SK-N-SH treated with all-trans-retinoic acid at 6 μM for 48 hours (cell line): ENCODE measurements around the gene AMZ1.

Experiments used
- ATAC-seq: fragments of 200-7000 bp; cut with Tn5 transposase; 3 replicates; pipeline ENCODE4 v1.9.1; 2020; ENCODE audit warnings: mild to moderate bottlenecking, moderate library complexity
- ARNTL ChIP-seq: fragments of 450-650 bp; formaldehyde crosslinking; IDR thresholded peaks from 2 replicates; pipeline ENCODE4 v1.5.0; 2020; ENCODE audit warnings: low read depth, mild to moderate bottlenecking, moderate library complexity, borderline replicate concordance
- BACH2 ChIP-seq: fragments of 250-450 bp; sonication (Bioruptor Pico); IDR thresholded peaks from 2 replicates; pipeline ENCODE4 v1.9.0; 2021; ENCODE audit warnings: mild to moderate bottlenecking, borderline replicate concordance
- CSDC2 ChIP-seq: fragments of 250-450 bp; sonication (Bioruptor Pico); IDR thresholded peaks from 2 replicates; pipeline ENCODE4 v1.5.0; 2020; ENCODE audit warnings: mild to moderate bottlenecking, moderate library complexity
- CSRNP3 ChIP-seq: fragments of 250-450 bp; sonication (Bioruptor Pico); IDR thresholded peaks from 2 replicates; pipeline ENCODE4 v1.5.1; 2021; ENCODE audit warnings: mild to moderate bottlenecking, moderate library complexity
- ESRRG ChIP-seq: fragments of 250-450 bp; sonication (Bioruptor Pico); IDR thresholded peaks from 2 replicates; pipeline ENCODE4 v1.6.1; 2021; ENCODE audit warnings: mild to moderate bottlenecking
- GLIS3 ChIP-seq: fragments of 250-450 bp; sonication (Bioruptor Pico); IDR thresholded peaks from 2 replicates; pipeline ENCODE4 v1.5.0; 2020; ENCODE audit warnings: mild to moderate bottlenecking, moderate library complexity
- ISL1 ChIP-seq: fragments of 250-450 bp; sonication (Bioruptor Pico); IDR thresholded peaks from 2 replicates; pipeline ENCODE4 v2.1.2; 2022; ENCODE audit warnings: mild to moderate bottlenecking, moderate library complexity
- OSR1 ChIP-seq: fragments of 250-450 bp; sonication (Bioruptor Pico); IDR thresholded peaks from 2 replicates; pipeline ENCODE4 v1.8.0; 2022; ENCODE audit warnings: moderate library complexity, mild to moderate bottlenecking, inconsistent platforms
- PATZ1 ChIP-seq: fragments of 250-450 bp; sonication (Bioruptor Pico); IDR thresholded peaks from 2 replicates; pipeline ENCODE4 v1.8.0; 2020; ENCODE audit warnings: mild to moderate bottlenecking, moderate library complexity, borderline replicate concordance
- POU6F1 ChIP-seq: fragments of 250-450 bp; sonication (Bioruptor Pico); IDR thresholded peaks from 2 replicates; pipeline ENCODE4 v1.8.0; 2021; ENCODE audit warnings: low read depth, mild to moderate bottlenecking, moderate library complexity, borderline replicate concordance
- PPARA ChIP-seq: fragments of 250-450 bp; sonication (Bioruptor Pico); IDR thresholded peaks from 2 replicates; pipeline ENCODE4 v1.5.0; 2020; ENCODE audit warnings: mild to moderate bottlenecking, borderline replicate concordance
- RARB ChIP-seq: fragments of 250-450 bp; sonication (Bioruptor Pico); IDR thresholded peaks from 2 replicates; pipeline ENCODE4 v1.8.0; 2021; ENCODE audit warnings: mild to moderate bottlenecking, moderate library complexity
- SNAI2 ChIP-seq: fragments of 250-450 bp; sonication (Bioruptor Pico); IDR thresholded peaks from 2 replicates; pipeline ENCODE4 v1.5.0; 2020; ENCODE audit warnings: mild to moderate bottlenecking, moderate library complexity
- TCF4 ChIP-seq: fragments of 250-450 bp; sonication (Bioruptor Pico); IDR thresholded peaks from 2 replicates; pipeline ENCODE4 v1.8.0; 2021; ENCODE audit warnings: mild to moderate bottlenecking, moderate library complexity, borderline replicate concordance
- TSHZ2 ChIP-seq: fragments of 250-450 bp; sonication (Bioruptor Pico); IDR thresholded peaks from 2 replicates; pipeline ENCODE4 v1.5.0; 2020; ENCODE audit warnings: mild to moderate bottlenecking, moderate library complexity
- ZC3H10 ChIP-seq: fragments of 250-450 bp; sonication (Bioruptor Pico); IDR thresholded peaks from 2 replicates; pipeline ENCODE4 v1.5.1; 2021; ENCODE audit warnings: mild to moderate bottlenecking, moderate library complexity
- ZFP3 ChIP-seq: fragments of 250-450 bp; sonication (Bioruptor Pico); IDR thresholded peaks from 2 replicates; pipeline ENCODE4 v1.5.0; 2020; ENCODE audit warnings: mild to moderate bottlenecking, moderate library complexity
- ZFP30 ChIP-seq: fragments of 450-650 bp; formaldehyde crosslinking; IDR thresholded peaks from 2 replicates; pipeline ENCODE4 v1.5.0; 2022; ENCODE audit warnings: mild to moderate bottlenecking, moderate library complexity
- ZNF565 ChIP-seq: fragments of 450-650 bp; formaldehyde crosslinking; conservative IDR thresholded peaks from 2 replicates; pipeline ENCODE4 v1.5.0; 2020; ENCODE audit warnings: low read depth, mild to moderate bottlenecking, moderate library complexity
- ZNF70 ChIP-seq: fragments of 450-650 bp; formaldehyde crosslinking; IDR thresholded peaks from 2 replicates; pipeline ENCODE4 v1.5.0; 2020; ENCODE audit warnings: mild to moderate bottlenecking, moderate library complexity
- ZNF8 ChIP-seq: fragments of 450-650 bp; formaldehyde crosslinking; IDR thresholded peaks from 2 replicates; pipeline ENCODE4 v1.5.0; 2020; ENCODE audit warnings: mild to moderate bottlenecking, moderate library complexity
- TF ChIP-seq, protein P1 (sequence below): fragments of 250-450 bp; sonication (Bioruptor Pico); IDR thresholded peaks from 2 replicates; pipeline ENCODE4 v1.5.1; 2020; ENCODE audit warnings: low read depth, mild to moderate bottlenecking, moderate library complexity

AMZ1 gene

GRCh38 chr7:2724453-2725177 is 36.6 kb downstream of the AMZ1 start:
- no peak for ATAC-seq
- TF ChIP-seq TCF4 (no peak), PATZ1 (CRISPR knock-in tag) (no peak), ESRRG (CRISPR knock-in tag) (no peak), PPARA (CRISPR knock-in tag) (no peak), ISL1 (CRISPR knock-in tag) (no peak), RARB (CRISPR knock-in tag) (no peak), ARNTL (CRISPR knock-in tag) (no peak), OSR1 (no peak), SNAI2 (CRISPR knock-in tag) (no peak), ZFP30 (CRISPR knock-in tag) (no peak), ZNF8 (CRISPR knock-in tag) (no peak), CSRNP3 (CRISPR knock-in tag) (no peak), POU6F1 (no peak), ZNF70 (no peak), ZNF565 (CRISPR knock-in tag) (no peak), BACH2 (CRISPR knock-in tag) (no peak), ZC3H10 (CRISPR knock-in tag) (no peak)
- TF ChIP-seq, all 23 proteins: peak for 0

DNA sequence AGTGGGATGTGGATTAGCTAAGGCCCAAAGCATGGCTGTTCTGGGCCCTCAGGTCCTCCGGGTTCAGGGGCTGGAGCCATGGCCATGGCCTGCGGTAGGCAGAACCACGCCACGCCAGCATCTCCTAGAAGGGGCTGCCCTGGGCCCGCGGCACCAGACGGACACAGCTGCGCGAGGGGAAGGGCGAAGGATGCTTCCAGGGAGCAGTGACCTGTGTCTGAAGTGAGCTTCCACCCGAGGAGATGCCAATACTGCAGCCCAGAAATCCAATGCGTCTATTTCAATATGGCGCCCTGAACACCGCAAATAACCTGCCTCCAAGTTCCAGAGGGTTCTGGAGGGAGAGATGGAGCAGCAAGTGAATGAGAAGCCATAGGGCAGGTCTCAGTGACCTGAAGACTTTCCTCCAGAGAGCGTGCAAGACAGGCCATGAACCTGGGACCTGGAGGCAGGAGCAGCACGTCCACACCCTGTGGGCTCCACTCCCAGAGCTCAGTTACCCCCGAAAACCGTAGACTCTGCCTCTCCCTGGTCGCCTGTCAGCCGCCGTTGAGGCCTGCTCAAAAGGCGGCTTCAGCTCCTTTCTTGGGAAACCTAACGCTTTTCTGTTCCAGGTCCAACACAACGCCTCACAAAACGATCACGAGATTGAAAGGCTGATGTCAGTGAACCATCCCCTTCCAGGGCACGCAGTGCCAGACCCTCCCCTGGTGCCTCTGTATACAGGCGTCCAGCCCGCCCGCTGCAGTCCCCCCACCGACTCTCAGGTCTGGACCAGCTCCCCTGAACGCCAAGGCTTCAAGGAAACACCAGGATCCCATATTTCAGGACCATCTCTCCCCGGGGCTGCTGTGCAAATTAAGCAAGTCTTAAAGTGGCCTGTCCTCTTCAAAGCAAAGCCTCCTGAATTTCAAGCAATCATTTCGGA is 37.4 kb downstream of the AMZ1 start:
- ATAC-seq: no peak
- TF ChIP-seq POU6F1 (no peak), TSHZ2 (no peak)

- ATAC-seq: no peak
- TF ChIP-seq GLIS3 (CRISPR knock-in tag) (no peak), BACH2 (CRISPR knock-in tag) (no peak), CSDC2 (no peak), SNAI2 (CRISPR knock-in tag) (no peak), ZFP30 (CRISPR knock-in tag) (no peak), TCF4 (no peak), RARB (CRISPR knock-in tag) (no peak), ZNF70 (no peak), ARNTL (CRISPR knock-in tag) (no peak), ZFP3 (CRISPR knock-in tag) (no peak), ESRRG (CRISPR knock-in tag) (no peak), PATZ1 (CRISPR knock-in tag) (no peak)
- TF ChIP-seq, protein P1, sequence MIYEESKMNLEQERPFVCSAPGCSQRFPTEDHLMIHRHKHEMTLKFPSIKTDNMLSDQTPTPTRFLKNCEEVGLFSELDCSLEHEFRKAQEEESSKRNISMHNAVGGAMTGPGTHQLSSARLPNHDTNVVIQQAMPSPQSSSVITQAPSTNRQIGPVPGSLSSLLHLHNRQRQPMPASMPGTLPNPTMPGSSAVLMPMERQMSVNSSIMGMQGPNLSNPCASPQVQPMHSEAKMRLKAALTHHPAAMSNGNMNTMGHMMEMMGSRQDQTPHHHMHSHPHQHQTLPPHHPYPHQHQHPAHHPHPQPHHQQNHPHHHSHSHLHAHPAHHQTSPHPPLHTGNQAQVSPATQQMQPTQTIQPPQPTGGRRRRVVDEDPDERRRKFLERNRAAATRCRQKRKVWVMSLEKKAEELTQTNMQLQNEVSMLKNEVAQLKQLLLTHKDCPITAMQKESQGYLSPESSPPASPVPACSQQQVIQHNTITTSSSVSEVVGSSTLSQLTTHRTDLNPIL: no peak
Observed at GRCh38 chr7:2726316-2727018, 38.5 kb downstream of the AMZ1 start.
